ENCODE data around the gene NUP93.

The NUP93 gene

DNA sequence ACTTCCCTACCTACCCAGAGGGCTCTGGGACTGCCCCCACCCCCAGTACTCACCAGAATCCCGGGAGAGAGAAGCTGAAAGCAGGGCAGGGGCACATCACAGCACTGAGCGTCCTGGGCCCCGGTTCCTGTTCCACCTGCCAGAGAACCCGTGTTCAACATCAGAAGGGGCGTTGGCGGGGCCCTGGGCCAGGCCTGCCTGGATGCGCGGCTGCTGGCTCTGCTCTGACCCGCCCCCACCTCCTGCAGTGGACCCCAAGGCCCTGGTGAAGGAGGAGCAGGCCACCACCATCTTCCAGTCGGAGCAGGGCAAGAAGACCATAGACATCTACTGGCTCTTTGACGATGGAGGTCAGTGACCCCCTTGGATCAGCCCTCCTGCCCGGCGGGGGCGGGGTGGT lies 162.8 kb downstream of the NUP93 start:
- intact Hi-C loops (cut with DNase I) = no loop called here
- no peak for DNase-seq

DNA sequence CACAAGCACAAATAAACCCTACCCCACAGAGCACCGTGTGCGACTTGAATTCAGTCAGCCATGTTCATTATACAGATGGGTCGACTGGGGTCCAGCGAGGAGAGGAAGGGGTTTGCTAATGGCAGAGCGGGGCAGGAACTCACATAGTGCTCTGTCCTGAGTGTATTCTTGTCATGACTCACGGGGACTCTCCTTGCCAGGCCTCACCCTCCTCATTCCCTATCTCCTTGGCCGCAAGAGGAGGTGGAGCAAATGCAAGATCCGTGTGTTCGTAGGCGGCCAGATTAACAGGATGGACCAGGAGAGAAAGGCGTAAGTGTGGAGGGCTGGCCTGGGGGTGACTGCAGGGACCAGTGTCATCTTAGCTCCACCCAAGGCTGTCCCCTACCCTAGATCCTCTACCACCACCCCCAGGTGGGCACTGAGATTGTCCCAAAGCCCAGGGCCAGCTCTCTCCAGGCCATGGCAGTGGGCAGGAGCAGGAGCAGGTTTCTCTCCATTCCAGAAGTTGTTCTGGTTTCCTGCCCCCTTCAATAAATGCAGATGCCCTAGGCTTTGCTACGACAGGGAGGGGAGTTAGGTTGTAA lies 164.5 kb downstream of the NUP93 start:
- intact Hi-C loops (cut with DNase I) = no loop called here
- no peak for DNase-seq

DNA sequence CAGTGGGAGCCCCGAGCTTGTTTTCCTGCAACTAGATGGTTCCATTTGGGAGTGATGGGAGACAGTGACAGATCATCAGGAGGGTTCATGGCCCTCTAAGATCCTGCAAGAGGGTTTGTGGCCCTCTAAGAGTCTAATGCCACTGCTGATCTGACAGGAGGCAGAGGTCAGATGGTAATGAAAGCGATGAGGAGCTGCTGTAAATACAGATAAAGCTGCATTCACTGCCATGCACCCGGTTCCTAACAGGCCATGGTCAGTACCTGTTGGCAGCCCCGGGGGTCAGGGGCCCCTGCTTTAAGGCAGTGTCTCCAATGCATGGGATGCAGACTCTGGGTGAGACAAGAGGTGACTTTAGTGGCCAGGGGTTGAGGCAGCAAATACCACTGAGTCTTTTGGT lies 165.9 kb downstream of the NUP93 start:
- intact Hi-C loops (cut with DNase I) = no loop called here
- no peak for DNase-seq

DNA sequence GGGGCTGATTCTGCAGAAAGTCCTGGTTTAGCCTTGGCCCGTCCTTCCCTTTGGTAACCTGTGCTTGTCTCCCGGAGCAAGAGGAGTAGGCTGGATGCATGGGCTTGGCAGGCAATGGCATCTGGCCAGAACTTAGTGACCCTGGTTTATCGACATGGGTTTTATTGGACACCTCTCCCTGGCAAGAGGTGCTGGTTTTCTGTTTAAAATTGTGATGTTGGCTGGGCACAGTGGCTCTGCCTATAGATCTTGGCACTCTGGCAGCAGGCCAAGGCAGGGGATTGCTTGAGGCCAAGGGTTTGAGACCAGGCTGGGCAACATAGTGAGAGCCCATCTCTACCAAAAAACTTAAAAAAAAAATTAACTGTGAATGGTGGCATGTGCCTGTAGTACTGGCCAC lies 166.3 kb downstream of the NUP93 start:
- intact Hi-C loops (cut with DNase I) = no loop called here
- no peak for DNase-seq

DNA sequence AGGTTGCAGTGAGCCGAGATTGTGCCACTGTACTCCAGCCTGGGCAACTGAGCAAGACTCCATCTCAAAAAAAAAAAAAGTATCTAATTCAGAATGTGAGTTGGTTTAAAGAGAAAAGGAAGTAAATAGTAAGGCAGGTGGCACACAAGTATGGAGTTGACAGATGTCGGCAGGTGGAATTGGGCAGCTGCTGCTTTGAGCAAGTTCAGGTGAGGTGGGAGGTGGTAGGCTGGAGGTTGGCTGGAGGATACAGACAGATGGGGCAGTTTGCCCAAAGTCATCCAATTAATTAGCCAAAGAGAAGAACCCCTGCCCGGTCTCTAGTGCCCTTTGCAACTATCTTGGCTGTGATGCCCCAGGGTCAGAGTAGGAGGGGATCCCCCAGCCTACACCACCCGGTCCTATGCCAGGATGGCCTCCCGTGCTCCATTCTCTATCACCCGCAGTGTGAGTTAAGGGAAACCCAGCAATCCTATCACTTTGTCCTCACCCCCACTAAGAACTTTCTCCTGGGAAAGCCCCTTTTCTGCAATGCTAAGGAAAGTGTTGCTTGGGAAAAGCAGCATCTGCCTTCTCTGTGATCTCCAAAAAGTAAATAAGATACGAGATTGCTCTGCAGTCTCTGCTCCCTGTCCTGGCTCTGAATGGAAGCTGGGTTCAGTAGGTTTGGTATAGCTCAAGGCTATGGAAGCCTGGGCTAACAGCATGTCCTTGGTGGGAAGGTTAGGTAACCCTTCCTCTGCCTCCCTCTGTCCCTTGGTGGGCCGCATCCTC lies 167.3 kb downstream of the NUP93 start:
- intact Hi-C loops (cut with DNase I) = no loop called here
- no peak for DNase-seq

DNA sequence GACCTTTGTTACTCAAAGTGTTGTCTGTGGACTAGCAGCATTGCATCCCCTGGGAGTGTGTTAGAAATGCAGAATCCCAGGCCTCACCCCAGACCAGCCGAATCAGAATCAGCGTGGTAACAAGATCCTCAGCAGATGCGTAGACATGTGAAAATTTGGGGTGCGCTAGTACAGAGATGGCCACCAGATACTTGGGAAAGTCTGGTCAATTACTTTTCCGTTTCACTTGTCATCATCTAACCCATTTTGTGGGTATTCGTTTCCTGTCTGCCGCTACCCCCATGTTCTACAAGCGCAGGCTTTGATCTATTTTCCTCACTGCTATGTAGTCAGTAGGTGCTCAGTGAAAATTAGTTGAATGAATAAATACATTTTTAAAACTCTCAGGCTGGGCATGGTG lies 168.9 kb downstream of the NUP93 start:
- no peak for DNase-seq
- intact Hi-C loops (cut with DNase I) = no loop called here
